Panc1 (cell line): Measurements from ENCODE around the gene PPP4R1. TPM values are rescaled to one million over a fixed set of nuclear protein-coding genes. Genes with fewer than 3 reads are reported as not detected.

Source experiments
- ATAC-seq: fragments of 200-7000 bp; cut with Tn5 transposase; 2 replicates; pipeline ENCODE4 v1.9.1; 2020; ENCODE audit warnings: mild to moderate bottlenecking, moderate library complexity
- BruUV-seq: library from RNA; stranded (reverse); fragments of 400-500 nt; replicated peaks from 2 replicates; lab custom pipeline; 2021; lab: Mats Ljungman, UMichigan
- CTCF ChIA-PET: fragments of 300-600 bp; sonication (Branson Sonifier 250); formaldehyde crosslinking; loops from one replicate; lab custom pipeline; 2022; ENCODE audit warnings: antibody characterized with exemption; lab: Charles Lee
- POLR2A ChIA-PET: fragments of 300-600 bp; sonication (Branson Sonifier 250); formaldehyde crosslinking; loops from one replicate; lab custom pipeline; 2022; ENCODE audit warnings: antibody characterized with exemption; lab: Charles Lee
- DNase-seq: peaks from one replicate; pipeline ENCODE4 v3.0.0-alpha.2; 2010; ENCODE audit warnings: low read depth, low spot score
- H3K27ac ChIP-seq: 2 replicates; pipeline ENCODE4 v1.5.1; 2011; ENCODE audit warnings: mild to moderate bottlenecking, low read length, inconsistent platforms
- H3K27me3 ChIP-seq: fragments of 200-500 bp; sonication (Bioruptor generic); 2 replicates; pipeline ENCODE4 v1.6.0; 2014; ENCODE audit warnings: low read length, inconsistent platforms; ENCODE audit not compliant: control insufficient read depth, insufficient read depth
- H3K36me3 ChIP-seq: fragments of 200-500 bp; sonication (Bioruptor generic); 2 replicates; pipeline ENCODE4 v1.5.1; 2014; ENCODE audit warnings: inconsistent platforms, mild to moderate bottlenecking, low read length, moderate library complexity; ENCODE audit not compliant: control insufficient read depth, insufficient read depth
- H3K4me1 ChIP-seq: 2 replicates; pipeline ENCODE4 v1.5.1; 2011; ENCODE audit warnings: inconsistent platforms, mild to moderate bottlenecking, low read length, moderate library complexity; ENCODE audit not compliant: control insufficient read depth, insufficient read depth
- H3K4me3 ChIP-seq, 2 experiments: 2 replicates each; pipeline ENCODE4 v1.5.1; 2011 to 2012; ENCODE audit warnings: low read depth in 2 of 2, low read length in 2 of 2, mild to moderate bottlenecking in 2 of 2, inconsistent platforms in 1 of 2, moderate library complexity in 1 of 2
- H3K9me3 ChIP-seq: fragments of 200-500 bp; sonication (Bioruptor generic); 2 replicates; pipeline ENCODE4 v1.5.1; 2014; ENCODE audit warnings: low read depth, mild to moderate bottlenecking, inconsistent platforms, low read length, moderate library complexity; ENCODE audit not compliant: control insufficient read depth, insufficient read depth
- POLR2AphosphoS5 ChIP-seq: IDR thresholded peaks from 2 replicates; pipeline ENCODE4 v1.6.1; 2012; ENCODE audit warnings: mild to moderate bottlenecking, low read depth, low read length, moderate library complexity
- SIN3A ChIP-seq: IDR thresholded peaks from 2 replicates; pipeline ENCODE4 v1.6.1; 2012; ENCODE audit warnings: low read depth, mild to moderate bottlenecking, low read length, moderate library complexity, borderline replicate concordance; ENCODE audit not compliant: insufficient read depth
- TCF7L2 ChIP-seq: IDR thresholded peaks from 2 replicates; pipeline ENCODE4 v1.6.1; 2011; ENCODE audit warnings: mild to moderate bottlenecking, low read depth, low read length, inconsistent platforms
- in situ Hi-C: cut with HindIII; loops from 2 replicates; pipeline ENCODE4 v1.10.0; 2016; ENCODE audit warnings: low sequenced_read_pairs, low pct_unique_long_range_greater_than_20kb
- intact Hi-C: fragments of 100-400 bp; cut with micrococcal nuclease; formaldehyde crosslinking; loops from one replicate; pipeline ENCODE4 v1.10.0; 2022; ENCODE audit not compliant: unreplicated experiment
- total RNA-seq: library from RNA; stranded (reverse); gene quantifications from one replicate; pipeline ENCODE4 v1.2.1, GENCODE V29; 2021; ENCODE audit not compliant: unreplicated experiment
- TF ChIP-seq, protein P1 (sequence below), 2 experiments: IDR thresholded peaks; 2 replicates each; pipeline ENCODE4 v1.6.1; 2011 to 2012; ENCODE audit warnings: low read depth in 2 of 2, control low read depth in 1 of 2, low read length in 1 of 2, mild to moderate bottlenecking in 1 of 2, moderate library complexity in 1 of 2; ENCODE audit not compliant: insufficient read depth in 1 of 2
- TF ChIP-seq, protein P2 (sequence below): fragments of 450-650 bp; IDR thresholded peaks from 2 replicates; pipeline ENCODE4 v1.5.1; 2017; ENCODE audit warnings: mild to moderate bottlenecking

Gene PPP4R1
- total RNA-seq, 1 experiment from 2014 or later = 80.6 TPM

DNA sequence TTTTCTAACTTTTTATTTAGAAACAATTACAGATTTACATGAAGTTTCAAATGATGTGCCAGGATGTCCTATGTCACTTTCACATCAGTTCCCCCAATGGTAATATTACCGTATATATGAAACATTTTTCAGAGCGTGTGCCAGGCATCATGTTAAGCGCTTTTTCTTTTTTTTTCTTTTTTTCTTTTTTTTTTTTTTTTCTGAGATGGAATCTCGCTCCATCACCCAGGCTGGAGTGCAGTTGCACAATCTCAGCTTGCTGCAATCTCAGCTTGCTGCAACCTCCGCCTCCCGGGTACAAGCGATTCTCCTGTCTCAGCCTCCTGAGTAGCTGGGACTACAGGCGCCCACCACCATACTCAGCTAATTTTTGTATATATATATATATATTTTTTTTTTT, 5.6 kb upstream of the PPP4R1 start:
- no TSS peak for BruUV-seq
- DNase-seq = no peak
- TF ChIP-seq POLR2AphosphoS5 (no peak), SIN3A (no peak), TCF7L2 (no peak)
- TF ChIP-seq, protein P1, sequence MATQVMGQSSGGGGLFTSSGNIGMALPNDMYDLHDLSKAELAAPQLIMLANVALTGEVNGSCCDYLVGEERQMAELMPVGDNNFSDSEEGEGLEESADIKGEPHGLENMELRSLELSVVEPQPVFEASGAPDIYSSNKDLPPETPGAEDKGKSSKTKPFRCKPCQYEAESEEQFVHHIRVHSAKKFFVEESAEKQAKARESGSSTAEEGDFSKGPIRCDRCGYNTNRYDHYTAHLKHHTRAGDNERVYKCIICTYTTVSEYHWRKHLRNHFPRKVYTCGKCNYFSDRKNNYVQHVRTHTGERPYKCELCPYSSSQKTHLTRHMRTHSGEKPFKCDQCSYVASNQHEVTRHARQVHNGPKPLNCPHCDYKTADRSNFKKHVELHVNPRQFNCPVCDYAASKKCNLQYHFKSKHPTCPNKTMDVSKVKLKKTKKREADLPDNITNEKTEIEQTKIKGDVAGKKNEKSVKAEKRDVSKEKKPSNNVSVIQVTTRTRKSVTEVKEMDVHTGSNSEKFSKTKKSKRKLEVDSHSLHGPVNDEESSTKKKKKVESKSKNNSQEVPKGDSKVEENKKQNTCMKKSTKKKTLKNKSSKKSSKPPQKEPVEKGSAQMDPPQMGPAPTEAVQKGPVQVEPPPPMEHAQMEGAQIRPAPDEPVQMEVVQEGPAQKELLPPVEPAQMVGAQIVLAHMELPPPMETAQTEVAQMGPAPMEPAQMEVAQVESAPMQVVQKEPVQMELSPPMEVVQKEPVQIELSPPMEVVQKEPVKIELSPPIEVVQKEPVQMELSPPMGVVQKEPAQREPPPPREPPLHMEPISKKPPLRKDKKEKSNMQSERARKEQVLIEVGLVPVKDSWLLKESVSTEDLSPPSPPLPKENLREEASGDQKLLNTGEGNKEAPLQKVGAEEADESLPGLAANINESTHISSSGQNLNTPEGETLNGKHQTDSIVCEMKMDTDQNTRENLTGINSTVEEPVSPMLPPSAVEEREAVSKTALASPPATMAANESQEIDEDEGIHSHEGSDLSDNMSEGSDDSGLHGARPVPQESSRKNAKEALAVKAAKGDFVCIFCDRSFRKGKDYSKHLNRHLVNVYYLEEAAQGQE (IDR thresholded peaks at IDR 0.05; ENCODE audit: insufficient read depth in 1 of 2, low read depth in 2 of 2, low read length in 1 of 2) = no peak
- TF ChIP-seq, protein P2, sequence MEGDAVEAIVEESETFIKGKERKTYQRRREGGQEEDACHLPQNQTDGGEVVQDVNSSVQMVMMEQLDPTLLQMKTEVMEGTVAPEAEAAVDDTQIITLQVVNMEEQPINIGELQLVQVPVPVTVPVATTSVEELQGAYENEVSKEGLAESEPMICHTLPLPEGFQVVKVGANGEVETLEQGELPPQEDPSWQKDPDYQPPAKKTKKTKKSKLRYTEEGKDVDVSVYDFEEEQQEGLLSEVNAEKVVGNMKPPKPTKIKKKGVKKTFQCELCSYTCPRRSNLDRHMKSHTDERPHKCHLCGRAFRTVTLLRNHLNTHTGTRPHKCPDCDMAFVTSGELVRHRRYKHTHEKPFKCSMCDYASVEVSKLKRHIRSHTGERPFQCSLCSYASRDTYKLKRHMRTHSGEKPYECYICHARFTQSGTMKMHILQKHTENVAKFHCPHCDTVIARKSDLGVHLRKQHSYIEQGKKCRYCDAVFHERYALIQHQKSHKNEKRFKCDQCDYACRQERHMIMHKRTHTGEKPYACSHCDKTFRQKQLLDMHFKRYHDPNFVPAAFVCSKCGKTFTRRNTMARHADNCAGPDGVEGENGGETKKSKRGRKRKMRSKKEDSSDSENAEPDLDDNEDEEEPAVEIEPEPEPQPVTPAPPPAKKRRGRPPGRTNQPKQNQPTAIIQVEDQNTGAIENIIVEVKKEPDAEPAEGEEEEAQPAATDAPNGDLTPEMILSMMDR = no peak
- CTCF ChIA-PET = interaction anchor here (0.6 kb wide), 1 partner anchor 12 kb away, joined by 3 read pairs; no protein-coding TSS in a partner anchor
- in situ Hi-C loops (no loop called here), intact Hi-C loops (no loop called here)
- H3K36me3 ChIP-seq = no peaks in the 10 kb centered on the region
- no peak for ATAC-seq
- no peak overlapping the region; the same call in 1 of the 2 replicates for H3K27ac ChIP-seq
- no peak overlapping the region for H3K4me3 ChIP-seq
- no peaks in the 10 kb centered on the region for H3K9me3 ChIP-seq
- H3K27me3 ChIP-seq = no peaks in the 10 kb centered on the region
- POLR2A ChIA-PET = interaction anchor here (0.6 to 1.5 kb wide), 2 partner anchors 42 to 53 kb away, joined by 4 to 7 read pairs; no protein-coding TSS in a partner anchor
- peaks cover 29% of the 10 kb centered on the region for H3K4me1 ChIP-seq

DNA sequence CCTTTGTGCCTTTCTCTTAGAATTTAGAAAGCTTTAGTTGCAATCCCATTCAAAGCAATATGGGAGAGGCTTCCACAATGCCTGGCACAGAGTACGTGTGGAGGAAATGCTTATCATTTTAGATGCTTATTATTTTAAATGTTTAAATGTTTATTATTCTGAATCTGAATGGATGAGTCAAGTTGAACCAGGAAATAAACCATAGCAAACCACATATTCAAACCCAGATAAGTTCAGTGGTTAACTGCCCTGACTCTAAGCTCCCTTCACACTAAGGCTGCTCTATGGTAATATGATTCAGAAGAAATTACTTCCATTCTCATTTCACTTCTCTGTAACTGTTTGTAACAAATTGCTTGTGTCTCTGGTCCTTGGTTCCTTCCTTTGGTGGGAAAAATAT, 5.2 kb upstream of the PPP4R1 start:
- BruUV-seq = no TSS peak
- peaks cover 29% of the 10 kb centered on the region for H3K4me1 ChIP-seq
- no peak for TF ChIP-seq SIN3A
- DNase-seq = no peak
- ChIA-PET POLR2A (interaction anchor here (0.6 to 1.5 kb wide), 3 partner anchors 41 to 54 kb away, joined by 3 to 7 read pairs (median 4); no protein-coding TSS in a partner anchor), CTCF (interaction anchor here (0.6 kb wide), 1 partner anchor 12 kb away, joined by 3 read pairs; no protein-coding TSS in a partner anchor)
- intact Hi-C loops (no loop called here), in situ Hi-C loops (no loop called here)
- peak overlapping the region; percentile 54; the same call in 1 of the 2 replicates for H3K27ac ChIP-seq
- no peaks in the 10 kb centered on the region for H3K9me3 ChIP-seq
- ATAC-seq = peak; percentile 36
- no peaks in the 10 kb centered on the region for H3K36me3 ChIP-seq
- H3K4me3 ChIP-seq = no peak overlapping the region; a peak in 1 of 4 replicates
- H3K27me3 ChIP-seq = no peaks in the 10 kb centered on the region

DNA sequence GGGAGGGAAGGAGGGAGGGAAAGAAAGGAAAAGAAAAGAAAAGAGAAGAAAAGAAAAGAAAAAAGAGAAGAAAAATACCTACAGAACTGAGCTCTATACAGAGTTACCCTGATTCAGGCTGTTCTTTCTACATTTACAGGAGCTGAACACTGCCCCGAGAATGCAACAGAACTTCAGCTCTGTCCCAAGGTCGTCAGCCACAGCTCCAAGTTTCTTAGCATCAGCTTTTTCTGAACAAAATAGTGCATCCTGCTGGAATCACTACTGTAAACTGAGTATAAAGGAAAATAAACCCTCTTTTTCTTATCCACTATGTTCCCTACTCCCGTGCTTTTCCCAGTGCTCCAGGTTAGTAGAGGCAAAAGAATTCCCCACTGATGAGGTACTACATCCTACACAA, 4.7 kb upstream of the PPP4R1 start:
- in situ Hi-C loops = no loop called here
- peaks cover 29% of the 10 kb centered on the region for H3K4me1 ChIP-seq
- ChIA-PET POLR2A (interaction anchor here (0.6 to 1.5 kb wide), 2 partner anchors 51 to 54 kb away, joined by 3 to 4 read pairs; no protein-coding TSS in a partner anchor), CTCF (interaction anchor here (0.6 to 0.7 kb wide), 2 partner anchors 45 to 346 kb away, joined by 3 to 4 read pairs; no protein-coding TSS in a partner anchor)
- DNase-seq (no peak), ATAC-seq (no peak; the same call in 1 of the 2 replicates)
- H3K27ac ChIP-seq = peak overlapping the region; percentile 54
- H3K36me3 ChIP-seq = no peaks in the 10 kb centered on the region
- no TSS peak for BruUV-seq
- H3K4me3 ChIP-seq = peak overlapping the region in 1 of 2 experiments; percentile 15; a peak in 1 of 4 replicates
- no peaks in the 10 kb centered on the region for H3K9me3 ChIP-seq
- TF ChIP-seq TCF7L2 = no peak
- TF ChIP-seq, protein P1 (IDR thresholded peaks at IDR 0.05; ENCODE audit: insufficient read depth in 1 of 2, low read depth in 2 of 2, low read length in 1 of 2) = no peak
- no peak for TF ChIP-seq SIN3A
- TF ChIP-seq, protein P2 = no peak
- TF ChIP-seq POLR2AphosphoS5 = no peak
- no peaks in the 10 kb centered on the region for H3K27me3 ChIP-seq
- intact Hi-C loops = no loop called here
